ENCODE results near the gene AGAP1.

- TF ChIP-seq, protein P1, sequence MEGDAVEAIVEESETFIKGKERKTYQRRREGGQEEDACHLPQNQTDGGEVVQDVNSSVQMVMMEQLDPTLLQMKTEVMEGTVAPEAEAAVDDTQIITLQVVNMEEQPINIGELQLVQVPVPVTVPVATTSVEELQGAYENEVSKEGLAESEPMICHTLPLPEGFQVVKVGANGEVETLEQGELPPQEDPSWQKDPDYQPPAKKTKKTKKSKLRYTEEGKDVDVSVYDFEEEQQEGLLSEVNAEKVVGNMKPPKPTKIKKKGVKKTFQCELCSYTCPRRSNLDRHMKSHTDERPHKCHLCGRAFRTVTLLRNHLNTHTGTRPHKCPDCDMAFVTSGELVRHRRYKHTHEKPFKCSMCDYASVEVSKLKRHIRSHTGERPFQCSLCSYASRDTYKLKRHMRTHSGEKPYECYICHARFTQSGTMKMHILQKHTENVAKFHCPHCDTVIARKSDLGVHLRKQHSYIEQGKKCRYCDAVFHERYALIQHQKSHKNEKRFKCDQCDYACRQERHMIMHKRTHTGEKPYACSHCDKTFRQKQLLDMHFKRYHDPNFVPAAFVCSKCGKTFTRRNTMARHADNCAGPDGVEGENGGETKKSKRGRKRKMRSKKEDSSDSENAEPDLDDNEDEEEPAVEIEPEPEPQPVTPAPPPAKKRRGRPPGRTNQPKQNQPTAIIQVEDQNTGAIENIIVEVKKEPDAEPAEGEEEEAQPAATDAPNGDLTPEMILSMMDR (IDR thresholded peaks at IDR 0.05; ENCODE audit: insufficient read depth, low read depth, low read length), result peak; percentile 91
- TF ChIP-seq EZH2 (IDR thresholded peaks at IDR 0.05; ENCODE audit: insufficient read depth, low read length), result no peak
Observed at GRCh38 chr2:235595422-235596010, 101.7 kb downstream of the AGAP1 start.
